GM20431 (cell line): ENCODE measurements around the gene AFDN.

Source experiments
- in situ Hi-C: fragments of 300-500 bp; cut with MseI, MboI; formaldehyde crosslinking; loops from one replicate; pipeline ENCODE4 v1.15.0; 2020; ENCODE audit warnings: low sequenced_read_pairs; ENCODE audit not compliant: unreplicated experiment

Gene AFDN

DNA sequence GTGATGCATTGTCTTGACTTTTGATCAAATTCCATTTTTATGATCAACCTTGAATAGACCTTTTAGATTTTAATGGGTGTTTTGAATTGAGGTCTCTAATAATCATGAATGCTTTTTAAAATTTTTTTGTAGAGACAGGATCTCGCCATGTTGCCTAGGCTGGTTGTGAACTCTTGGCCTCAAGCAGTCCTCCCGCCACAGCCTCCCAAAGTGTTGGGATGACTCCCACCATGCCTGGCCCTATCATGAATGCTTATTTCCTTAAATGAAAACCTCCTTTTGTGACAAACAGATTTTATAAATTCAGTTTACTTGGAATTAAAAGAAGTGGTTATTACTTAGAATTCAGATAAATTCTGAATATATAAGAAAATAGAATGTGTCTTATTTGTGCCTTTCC lies 110.6 kb downstream of the AFDN start:
- in situ Hi-C loops, result no loop called here

DNA sequence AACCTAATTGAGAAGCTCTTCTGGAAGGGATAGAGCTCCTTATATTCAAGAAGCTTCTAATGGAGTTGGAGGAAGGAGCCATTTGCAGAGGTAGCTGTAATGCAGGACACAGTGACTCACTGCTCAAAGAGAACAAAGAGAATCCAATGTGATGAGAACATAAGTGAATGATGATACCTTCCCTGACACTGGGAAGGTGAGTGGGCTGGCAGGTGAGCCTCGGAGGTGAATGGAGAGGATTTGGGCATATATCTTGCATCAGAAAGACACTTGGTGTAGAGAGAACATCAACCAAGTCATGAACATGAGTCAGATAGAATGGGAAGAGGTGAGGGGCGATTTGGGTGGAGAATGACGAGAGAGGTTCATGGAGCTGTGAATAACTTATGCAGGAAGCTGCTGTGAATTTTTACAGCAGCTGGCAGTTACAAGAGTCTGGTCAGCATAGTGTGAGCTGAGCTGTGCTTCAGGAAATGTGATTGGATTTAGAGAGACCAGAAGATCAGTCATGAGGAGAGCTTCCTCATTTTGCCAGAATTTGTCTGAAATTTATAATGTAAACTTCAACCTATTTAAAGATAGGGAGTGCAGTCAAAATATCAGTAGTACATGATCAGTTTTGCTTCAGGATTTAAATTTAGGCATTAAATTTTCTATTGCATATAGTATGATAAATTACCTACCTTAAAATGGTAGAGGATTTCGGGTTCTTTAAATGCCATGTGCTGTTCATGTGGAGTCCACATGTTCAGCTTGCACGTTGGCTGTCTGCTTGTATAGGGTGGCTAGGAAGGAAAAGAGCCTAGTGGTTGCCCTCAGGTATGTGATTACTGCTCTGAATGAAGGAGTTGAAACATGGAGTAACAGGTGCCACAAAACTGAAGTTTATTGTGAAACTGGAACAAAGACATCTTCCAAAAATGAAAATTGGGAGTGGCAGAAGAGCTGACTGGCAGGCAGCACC lies 111.5 kb downstream of the AFDN start:
- in situ Hi-C loops, result no loop called here

DNA sequence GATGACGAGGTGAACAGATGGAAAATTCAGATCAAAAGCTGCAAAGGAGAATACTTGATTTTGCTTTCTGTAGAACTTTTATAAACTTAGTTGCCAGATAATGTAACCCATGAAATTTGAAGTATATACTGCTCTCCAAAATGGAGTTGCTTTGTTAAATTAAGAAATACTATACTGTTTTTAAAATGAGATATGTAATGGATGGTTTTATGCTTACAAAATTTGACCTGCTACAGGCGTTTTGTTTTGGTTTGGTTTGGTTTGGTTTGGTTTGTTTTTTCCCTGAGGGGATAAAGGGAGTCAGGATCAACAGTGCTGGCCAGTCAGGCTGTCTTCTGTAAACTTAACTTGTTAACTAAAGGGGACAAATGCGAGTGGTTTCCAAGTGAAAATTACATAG lies 115.1 kb downstream of the AFDN start:
- in situ Hi-C loops, result no loop called here

DNA sequence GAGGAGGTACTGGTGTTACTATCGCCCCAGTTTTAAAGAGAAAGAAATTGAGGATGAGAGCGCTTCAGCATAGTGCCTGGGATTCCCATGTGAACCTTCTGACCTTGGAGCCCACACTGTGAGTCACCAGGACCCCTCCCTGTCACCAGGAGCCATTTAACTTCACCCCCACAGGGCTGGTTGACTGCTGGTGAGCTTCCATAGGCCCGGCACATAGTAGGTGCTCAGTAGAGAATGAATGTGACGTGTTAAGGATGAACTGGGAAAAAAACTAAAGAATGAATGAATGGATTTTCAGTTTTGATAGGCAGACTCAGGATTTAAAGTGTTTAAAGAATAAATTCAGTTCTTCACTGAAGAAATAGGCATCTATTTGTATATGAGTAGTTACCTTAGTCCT lies 117.4 kb downstream of the AFDN start:
- in situ Hi-C loops, result no loop called here

DNA sequence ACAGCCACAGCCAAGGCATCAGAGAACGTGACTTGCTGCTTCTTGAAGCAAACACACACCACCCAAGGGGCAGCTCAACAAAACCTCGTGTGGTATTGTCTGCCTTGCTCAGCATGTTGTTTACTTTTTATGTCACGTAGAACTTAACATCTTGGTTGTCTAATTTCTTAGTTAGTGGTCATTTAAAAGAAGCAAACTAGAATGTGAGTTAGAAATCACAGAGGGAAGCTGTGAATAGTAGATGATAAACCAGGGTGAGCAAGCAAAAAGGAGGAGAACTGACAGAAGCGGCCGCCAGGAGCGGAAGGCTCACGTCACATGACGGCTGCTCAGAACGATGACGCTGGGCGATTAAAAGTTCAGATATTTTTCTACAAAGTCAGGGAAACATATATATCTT lies 119.3 kb downstream of the AFDN start:
- in situ Hi-C loops, result no loop called here

DNA sequence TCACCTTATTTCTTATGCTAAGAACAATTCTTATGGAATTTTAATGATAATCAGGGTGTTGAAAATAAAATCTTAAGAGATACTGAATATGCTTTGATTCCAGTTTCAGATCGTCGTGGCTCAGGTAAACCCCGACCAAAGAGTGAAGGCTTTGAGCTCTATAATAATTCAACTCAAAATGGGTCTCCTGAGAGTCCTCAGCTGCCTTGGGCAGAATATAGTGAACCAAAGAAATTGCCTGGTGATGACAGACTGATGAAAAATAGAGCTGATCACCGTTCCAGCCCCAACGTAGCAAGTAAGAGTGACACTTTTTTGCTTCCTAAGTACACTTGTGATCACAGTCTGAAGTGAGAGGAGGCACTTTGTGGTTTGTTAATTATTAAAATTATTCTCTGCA lies 119.9 kb downstream of the AFDN start:
- in situ Hi-C loops, result no loop called here

DNA sequence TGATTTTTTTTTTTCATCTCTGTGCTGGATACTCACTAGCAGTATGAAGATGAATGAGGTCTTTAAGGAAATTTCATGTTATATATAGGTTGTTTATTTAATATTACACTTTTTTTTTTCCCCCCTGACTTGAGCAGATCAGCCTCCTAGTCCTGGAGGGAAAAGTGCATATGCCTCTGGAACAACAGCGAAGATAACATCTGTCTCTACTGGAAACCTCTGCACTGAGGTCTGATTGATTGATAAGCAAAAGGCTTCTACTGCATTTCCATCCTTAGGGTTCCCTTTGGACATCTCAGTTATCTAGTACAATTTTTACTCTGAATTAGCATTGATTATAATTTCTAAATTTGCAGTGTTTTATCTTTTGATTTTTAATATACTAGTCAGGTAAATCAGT lies 121.0 kb downstream of the AFDN start:
- in situ Hi-C loops, result no loop called here

DNA sequence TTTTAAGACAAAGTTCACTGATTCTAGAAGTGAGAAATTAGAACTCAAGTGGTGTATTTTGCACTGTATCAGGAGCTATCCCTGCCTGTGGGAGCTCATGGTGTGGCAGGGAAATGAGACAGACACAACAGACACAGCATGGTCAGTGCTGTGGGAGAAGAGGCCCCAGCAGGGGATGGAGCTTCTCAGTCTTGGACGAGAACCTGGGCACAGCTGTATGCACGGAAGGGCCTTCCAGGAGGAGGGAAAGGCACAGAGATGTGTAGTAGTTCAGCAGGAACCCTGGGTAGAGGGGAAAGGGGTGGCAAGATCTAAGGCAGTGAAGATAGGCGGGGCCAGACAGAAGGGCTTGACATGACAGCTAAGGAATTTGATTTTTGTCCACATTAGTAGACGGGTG lies 122.0 kb downstream of the AFDN start:
- in situ Hi-C loops, result no loop called here

DNA sequence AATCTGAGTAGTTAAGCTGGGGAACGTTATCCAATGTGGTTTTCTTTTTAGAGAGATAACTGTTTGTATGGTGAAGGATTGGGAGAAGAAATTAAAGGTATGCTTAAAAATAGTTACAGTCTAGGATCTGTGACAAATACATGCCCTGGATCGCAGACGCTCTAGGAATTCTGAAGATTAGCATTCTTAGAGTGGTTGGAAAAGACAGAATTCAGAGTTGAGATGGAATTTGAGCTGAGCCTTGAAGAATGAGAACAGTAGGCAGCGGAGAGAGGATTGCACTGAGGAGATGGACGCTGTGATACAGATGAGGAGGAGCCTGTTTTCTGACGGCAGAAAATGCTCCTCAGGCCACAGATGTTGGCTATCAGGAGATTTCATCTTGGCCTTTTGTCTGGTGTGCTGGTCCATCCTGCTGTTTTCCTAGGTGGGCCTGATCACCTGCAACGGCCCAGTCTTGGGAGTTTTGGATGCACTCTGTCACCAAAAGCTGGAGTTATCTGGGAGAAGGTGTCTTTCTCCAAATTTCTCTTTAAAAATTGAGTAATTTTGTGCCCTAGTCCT lies 122.5 kb downstream of the AFDN start:
- in situ Hi-C loops, result no loop called here

DNA sequence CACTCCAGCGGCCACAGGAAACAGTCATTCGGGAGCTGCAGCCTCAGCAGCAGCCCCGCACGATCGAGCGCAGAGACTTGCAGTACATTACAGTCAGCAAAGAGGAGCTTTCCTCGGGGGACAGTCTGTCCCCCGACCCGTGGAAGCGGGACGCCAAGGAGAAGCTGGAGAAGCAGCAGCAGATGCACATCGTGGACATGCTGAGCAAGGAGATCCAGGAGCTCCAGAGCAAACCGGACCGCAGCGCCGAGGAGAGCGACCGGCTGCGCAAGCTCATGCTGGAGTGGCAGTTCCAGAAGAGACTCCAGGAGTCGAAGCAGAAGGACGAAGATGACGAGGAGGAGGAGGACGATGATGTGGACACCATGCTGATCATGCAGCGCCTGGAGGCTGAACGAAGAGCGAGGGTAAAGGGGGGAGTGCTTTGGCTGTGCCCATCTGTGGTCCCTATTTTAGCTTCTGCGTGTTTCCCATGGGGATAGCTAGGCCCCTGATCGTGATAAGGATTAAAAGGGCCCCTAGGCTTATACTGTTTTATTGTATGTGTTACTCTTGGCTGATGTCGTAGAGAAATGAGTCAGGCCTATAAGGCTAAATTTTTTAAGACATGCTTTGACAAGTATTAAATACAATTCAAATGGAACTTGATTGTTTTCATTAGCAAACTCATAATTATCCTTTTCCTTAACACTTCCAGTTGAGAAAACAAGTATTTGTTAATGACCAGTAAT lies 125.2 kb downstream of the AFDN start:
- in situ Hi-C loops, result no loop called here

DNA sequence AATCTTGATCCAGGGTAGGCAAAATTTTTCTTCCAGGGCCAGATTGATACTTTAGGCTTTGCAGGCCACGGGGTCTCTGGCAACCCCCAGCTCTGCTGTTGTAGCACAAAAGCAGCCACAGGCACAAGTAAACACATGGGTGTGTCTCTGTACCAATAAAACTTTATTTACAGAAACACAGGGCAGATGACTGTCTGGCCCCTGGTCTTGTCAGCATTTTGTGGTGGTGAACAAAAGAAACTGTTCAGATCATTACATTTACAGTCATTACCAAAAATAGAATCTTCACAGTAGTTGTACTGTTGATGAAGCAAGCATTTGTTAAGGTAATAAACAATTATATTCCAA lies 125.8 kb downstream of the AFDN start:
- in situ Hi-C loops, result no loop called here

DNA sequence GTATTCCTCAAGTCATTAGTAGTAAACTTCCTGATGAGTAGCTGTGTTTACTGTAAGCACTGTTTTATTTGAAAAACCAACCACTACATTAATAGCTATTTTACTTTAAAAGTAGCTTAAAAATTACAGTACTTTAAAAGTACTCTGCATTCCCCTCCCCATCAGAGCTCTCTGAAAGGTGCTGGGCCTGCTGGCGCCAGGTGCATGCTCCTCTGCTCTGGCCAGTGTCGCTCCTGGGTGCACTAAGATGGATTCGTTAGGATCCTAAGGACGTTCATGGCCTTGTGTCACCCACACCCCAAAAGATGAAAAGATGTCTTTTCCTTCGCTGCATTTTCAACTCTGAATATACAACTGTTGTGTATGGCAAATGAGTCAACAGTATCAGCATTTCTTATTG lies 126.8 kb downstream of the AFDN start:
- in situ Hi-C loops, result no loop called here

DNA sequence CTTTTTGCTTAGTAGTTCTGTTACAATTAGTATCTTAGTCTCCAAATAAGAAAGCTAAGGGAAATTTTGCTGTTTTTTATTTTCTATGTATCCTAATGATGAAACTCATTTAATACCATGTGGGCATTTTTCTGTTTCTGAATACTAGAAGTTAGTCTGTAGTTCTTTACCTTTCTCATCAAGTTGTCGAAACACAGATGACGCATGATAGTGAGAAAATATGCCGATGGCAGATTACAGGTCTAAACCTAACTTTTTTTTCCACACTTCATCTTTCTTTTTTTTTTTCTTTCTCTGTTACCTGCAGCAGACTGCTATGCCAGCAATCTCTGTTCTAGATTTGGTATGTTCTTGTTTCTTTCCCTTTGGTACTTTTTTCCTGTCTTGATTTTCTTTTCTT lies 127.4 kb downstream of the AFDN start:
- in situ Hi-C loops, result no loop called here

DNA sequence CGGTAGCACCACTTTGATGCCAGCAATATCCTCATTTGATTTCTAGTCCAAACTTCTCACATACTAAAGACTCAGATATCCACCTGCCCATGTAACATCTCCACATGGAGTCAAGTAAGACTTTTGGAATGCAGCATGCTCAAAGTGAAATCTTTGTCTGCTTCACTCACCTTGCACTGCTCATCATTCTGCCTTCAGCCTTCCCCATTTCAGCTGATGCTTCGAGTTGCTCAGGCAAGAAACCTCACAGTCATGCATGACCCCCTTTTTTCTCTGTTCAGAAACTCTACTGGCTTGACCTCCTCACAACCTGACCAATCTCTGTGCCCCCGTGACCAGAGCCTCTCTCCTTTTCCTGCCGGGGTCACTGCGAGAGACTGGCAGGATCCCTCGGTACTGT lies 129.8 kb downstream of the AFDN start:
- in situ Hi-C loops, result no loop called here

DNA sequence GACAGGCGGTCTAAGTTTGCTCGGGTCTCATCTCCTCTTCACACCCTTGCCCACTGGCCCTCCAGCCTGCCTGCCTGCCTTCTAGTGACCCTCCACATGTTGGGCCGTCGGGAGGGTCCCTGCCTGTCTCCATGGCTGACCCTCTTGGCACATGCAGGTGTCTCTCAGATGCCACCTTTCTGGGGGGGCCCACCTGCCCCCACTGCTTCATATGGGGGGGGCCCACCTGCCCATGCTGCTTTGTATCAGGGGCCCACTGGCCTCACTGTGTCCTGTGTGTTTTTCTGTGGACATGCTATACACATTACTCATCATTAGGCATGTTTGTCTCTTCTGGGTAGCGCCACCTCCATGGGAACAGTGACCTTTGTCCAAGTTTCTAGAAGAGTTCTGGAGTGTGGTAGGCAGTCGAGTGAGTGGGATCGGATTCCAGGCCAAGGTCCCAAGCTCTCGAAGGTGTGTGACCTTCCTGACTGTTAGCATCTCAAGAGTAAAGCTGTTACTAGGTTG lies 130.3 kb downstream of the AFDN start:
- in situ Hi-C loops, result no loop called here

DNA sequence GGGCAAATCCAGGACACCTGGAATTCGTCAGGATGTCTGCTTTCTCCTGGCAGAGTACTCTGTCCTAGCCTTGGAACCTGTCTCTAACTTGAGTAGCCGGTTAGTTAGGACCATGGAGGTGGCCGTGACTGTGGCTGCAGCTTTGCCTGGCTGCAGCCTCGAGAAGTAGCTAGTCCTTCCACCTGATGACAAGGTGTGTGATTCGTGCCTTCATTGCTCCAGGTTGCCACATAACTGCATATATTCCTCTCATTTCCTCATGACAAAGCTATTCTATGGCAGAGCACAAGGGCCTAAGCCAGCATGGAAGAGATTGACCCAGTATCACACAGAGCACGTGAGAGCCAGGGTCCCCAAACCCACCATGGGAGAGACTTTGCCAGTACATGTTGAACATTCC lies 130.9 kb downstream of the AFDN start:
- in situ Hi-C loops, result no loop called here

DNA sequence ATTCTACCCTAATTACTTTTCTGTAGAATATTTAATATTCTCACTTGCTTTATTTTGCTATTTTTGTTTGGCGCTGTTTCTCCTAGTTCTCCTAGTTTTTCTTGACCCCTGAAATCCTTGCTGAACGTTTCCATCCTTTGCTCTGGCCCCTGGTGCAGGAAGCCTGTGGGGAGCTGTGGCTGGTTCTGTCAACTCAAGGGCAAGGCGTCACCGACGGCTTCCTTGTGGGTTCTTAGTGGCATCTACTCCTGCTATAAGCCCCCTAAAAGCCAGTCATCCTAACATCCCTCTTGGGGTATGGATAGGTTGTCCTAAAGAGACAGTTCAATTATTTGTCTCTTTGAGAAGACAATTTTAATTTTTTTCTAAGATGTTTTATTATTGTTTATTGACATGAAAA lies 133.9 kb downstream of the AFDN start:
- in situ Hi-C loops, result no loop called here

DNA sequence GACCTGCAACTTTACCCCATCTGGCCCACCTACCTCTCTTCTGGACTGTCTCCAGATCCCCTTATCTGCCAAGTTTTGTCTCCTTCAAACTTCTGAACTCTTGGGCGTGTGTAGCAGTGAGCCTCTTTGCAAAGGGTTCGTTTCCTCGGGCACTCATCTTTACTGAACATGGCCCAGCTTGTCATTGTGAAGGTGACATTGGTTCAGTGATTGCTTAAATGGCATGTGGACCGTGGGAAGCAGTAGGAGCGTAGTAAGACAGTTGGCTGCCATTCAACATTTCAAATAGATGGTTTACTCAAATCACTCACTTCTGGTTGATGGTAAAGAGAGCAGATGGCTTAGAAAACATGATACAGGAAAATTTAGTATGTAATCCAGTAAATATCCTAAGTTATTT lies 136.0 kb downstream of the AFDN start:
- in situ Hi-C loops, result no loop called here

DNA sequence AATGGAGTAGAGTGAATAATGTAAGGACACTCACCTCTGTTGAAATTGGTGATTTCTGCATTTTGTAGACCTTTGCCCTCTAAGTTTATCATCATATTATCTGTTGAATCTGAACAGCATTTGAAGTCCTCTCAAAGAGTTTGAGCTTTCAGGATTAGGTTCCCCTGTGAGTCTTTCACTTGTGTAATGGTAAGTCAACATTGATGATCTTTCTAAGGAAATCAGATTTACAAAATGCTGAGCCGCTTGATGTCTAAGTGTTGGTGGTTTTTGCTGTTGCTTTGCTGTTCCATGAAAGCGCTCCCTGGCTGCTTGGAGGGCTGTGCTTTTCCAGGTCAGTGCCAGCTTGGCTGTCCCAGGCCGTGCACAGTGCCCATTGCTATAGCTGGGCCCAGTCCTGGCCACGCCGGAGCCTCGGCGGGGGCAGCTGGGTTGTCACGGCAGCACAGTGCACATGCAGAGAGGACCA lies 136.9 kb downstream of the AFDN start:
- in situ Hi-C loops, result no loop called here

DNA sequence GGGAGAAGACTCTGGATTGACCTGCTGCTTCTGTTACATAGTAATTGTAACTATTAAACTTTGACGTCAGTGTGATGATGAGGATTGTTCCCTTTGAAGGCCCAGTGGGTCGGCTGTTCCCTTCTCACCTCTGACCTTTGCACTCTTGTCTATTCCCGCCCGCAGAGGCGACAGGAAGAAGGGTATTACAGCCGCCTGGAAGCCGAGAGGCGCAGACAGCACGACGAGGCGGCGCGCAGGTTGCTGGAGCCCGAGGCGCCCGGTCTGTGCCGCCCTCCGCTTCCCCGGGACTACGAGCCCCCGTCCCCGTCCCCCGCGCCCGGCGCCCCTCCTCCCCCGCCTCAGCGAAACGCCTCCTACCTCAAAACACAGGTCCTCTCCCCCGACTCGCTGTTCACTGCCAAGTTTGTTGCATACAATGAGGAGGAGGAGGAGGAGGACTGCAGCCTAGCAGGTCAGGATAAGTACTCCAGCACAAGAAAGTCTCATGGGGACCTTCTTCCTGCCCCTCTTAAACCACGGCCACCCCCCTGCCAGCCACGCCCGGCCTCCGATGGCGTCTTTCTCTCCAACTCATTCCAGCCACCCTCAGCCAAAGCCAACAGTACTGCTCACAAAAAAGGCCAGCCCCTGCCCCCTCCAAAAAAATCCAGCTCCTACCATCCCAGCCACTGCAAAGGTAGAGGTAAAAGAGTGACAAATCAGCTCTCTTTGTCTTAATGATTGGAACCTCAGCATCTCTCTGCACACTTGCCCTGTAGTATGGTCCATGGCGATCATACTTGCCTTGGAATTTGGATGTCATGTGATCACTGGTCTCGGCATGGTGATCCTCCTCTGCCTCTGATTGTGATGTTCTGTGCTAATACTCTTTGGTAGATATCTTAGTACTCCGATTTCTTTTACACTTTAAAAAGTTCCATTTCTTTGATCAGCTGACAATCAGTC lies 139.2 kb downstream of the AFDN start:
- in situ Hi-C loops, result no loop called here
